ENCODE measurements around the gene PTRH2.

Gene PTRH2

GRCh38 chr17:59716427-59716826 lies 9.2 kb upstream of the PTRH2 start:
- DNase-seq, result no peak

- DNase-seq, result no peak
These were observed 7.0 kb upstream of the PTRH2 start for GRCh38 chr17:59714255-59714654.

- peak; percentile 70 to 80 for DNase-seq
These were observed 5.6 kb upstream of the PTRH2 start for GRCh38 chr17:59712862-59713261.

- DNase-seq, result no peak
These were observed 4.7 kb upstream of the PTRH2 start for GRCh38 chr17:59711936-59712335.

- DNase-seq, result peak in 1 of 2 experiments; percentile 56
These were observed 771 bp upstream of the PTRH2 start for GRCh38 chr17:59707971-59708430.

GRCh38 chr17:59702304-59702703 lies 4.9 kb downstream of the PTRH2 start:
- DNase-seq, result no peak

GRCh38 chr17:59699786-59700185 lies 7.4 kb downstream of the PTRH2 start:
- no peak for DNase-seq

- no peak for DNase-seq
These were observed 8.0 kb downstream of the PTRH2 start for GRCh38 chr17:59699218-59699617.

- no peak for DNase-seq
These were observed 9.1 kb downstream of the PTRH2 start for GRCh38 chr17:59698143-59698542.

GRCh38 chr17:59696682-59697277 lies 10.4 kb downstream of the PTRH2 start:
- no peak for DNase-seq

GRCh38 chr17:59695945-59696681 lies 11.1 kb downstream of the PTRH2 start:
- DNase-seq, result no peak

GRCh38 chr17:59694344-59694743 lies 12.9 kb downstream of the PTRH2 start:
- DNase-seq, result no peak

GRCh38 chr17:59693582-59693981 lies 13.6 kb downstream of the PTRH2 start:
- no peak for DNase-seq

- no peak for DNase-seq
These were observed 18.7 kb downstream of the PTRH2 start for GRCh38 chr17:59688496-59688895.

GRCh38 chr17:59688008-59688407 lies 19.2 kb downstream of the PTRH2 start:
- no peak for DNase-seq

GRCh38 chr17:59684967-59685366 lies 22.3 kb downstream of the PTRH2 start:
- no peak for DNase-seq

- DNase-seq, result no peak
These were observed 23.9 kb downstream of the PTRH2 start for GRCh38 chr17:59683283-59683682.

GRCh38 chr17:59680314-59680713 lies 26.9 kb downstream of the PTRH2 start:
- no peak for DNase-seq

- DNase-seq, result no peak
These were observed 28.3 kb downstream of the PTRH2 start for GRCh38 chr17:59678918-59679317.

GRCh38 chr17:59676716-59677115 lies 30.5 kb downstream of the PTRH2 start:
- no peak for DNase-seq

- peak; percentile 16 to 29 for DNase-seq
These were observed 32.0 kb downstream of the PTRH2 start for GRCh38 chr17:59675231-59675630.

GRCh38 chr17:59671386-59671785 lies 35.8 kb downstream of the PTRH2 start:
- no peak for DNase-seq

GRCh38 chr17:59669944-59670343 lies 37.3 kb downstream of the PTRH2 start:
- no peak for DNase-seq

- no peak for DNase-seq
These were observed 37.8 kb downstream of the PTRH2 start for GRCh38 chr17:59669411-59669810.

- DNase-seq, result peak; percentile 78 to 87
These were observed 38.4 kb downstream of the PTRH2 start for GRCh38 chr17:59668816-59669215.
